Suprapubic skin (tissue), 4 donors: ENCODE measurements around the gene CST6. TPM values are rescaled to one million over a fixed set of nuclear protein-coding genes. Genes with fewer than 3 reads are reported as not detected.

Experiments
- DNase-seq, 2 donors: peaks; one replicate each; pipeline ENCODE4 v3.0.0-alpha.2; 2019; ENCODE audit warnings: low spot score in 2 of 2
- H3K27ac ChIP-seq: fragments of 200-600 bp; sonication (generic); one replicate; pipeline ENCODE4 v1.5.1; 2019
- H3K27me3 ChIP-seq: fragments of 200-600 bp; sonication (generic); one replicate; pipeline ENCODE4 v1.5.1; 2019
- H3K36me3 ChIP-seq: fragments of 200-600 bp; sonication (generic); one replicate; pipeline ENCODE4 v1.5.1; 2019
- H3K4me1 ChIP-seq: fragments of 200-600 bp; sonication (generic); one replicate; pipeline ENCODE4 v1.5.1; 2019
- H3K4me3 ChIP-seq: fragments of 200-600 bp; sonication (generic); one replicate; pipeline ENCODE4 v1.5.1; 2019; ENCODE audit warnings: mild to moderate bottlenecking
- H3K9me3 ChIP-seq: fragments of 200-600 bp; sonication (generic); one replicate; pipeline ENCODE4 v1.5.1; 2019
- CTCF ChIP-seq, 2 donors: fragments of 200-600 bp in 1 of 2; fragments of 450-650 bp in 1 of 2; sonication (generic) in 1 of 2; IDR thresholded peaks; one replicate each; pipeline ENCODE4 v1.5.1; 2016 to 2019; ENCODE audit warnings: antibody characterized with exemption in 2 of 2, mild to moderate bottlenecking in 1 of 2, moderate library complexity in 1 of 2
- EP300 ChIP-seq: sonication (generic); formaldehyde crosslinking; IDR thresholded peaks from one replicate; pipeline ENCODE4 v1.6.1; 2017; ENCODE audit warnings: antibody characterized with exemption
- POLR2A ChIP-seq, 2 donors: fragments of 450-650 bp; IDR thresholded peaks; one replicate each; pipeline ENCODE4 v1.6.1; 2017; ENCODE audit warnings: antibody characterized with exemption in 2 of 2, mild to moderate bottlenecking in 2 of 2, moderate library complexity in 2 of 2
- POLR2AphosphoS5 ChIP-seq, 3 donors: sonication (generic); formaldehyde crosslinking; IDR thresholded peaks; one replicate each; pipeline ENCODE4 v1.6.1; 2017; ENCODE audit warnings: antibody characterized with exemption in 3 of 3
- WGBS: methylation state at CpG from one replicate; pipeline ENCODE4 v1.1.5; 2018; 5-methylcytosine and 5-hydroxymethylcytosine counted together
- total RNA-seq, 4 donors: library from RNA; depleted of rRNA; stranded (reverse); fragments of >200 nt; gene quantifications; one replicate each; pipeline ENCODE4 v1.1.0, GENCODE V29; 2016

CST6 gene
- total RNA-seq, 4 donors from 2014 or later, result 48.8 to 2,556 (median 968) TPM

DNA sequence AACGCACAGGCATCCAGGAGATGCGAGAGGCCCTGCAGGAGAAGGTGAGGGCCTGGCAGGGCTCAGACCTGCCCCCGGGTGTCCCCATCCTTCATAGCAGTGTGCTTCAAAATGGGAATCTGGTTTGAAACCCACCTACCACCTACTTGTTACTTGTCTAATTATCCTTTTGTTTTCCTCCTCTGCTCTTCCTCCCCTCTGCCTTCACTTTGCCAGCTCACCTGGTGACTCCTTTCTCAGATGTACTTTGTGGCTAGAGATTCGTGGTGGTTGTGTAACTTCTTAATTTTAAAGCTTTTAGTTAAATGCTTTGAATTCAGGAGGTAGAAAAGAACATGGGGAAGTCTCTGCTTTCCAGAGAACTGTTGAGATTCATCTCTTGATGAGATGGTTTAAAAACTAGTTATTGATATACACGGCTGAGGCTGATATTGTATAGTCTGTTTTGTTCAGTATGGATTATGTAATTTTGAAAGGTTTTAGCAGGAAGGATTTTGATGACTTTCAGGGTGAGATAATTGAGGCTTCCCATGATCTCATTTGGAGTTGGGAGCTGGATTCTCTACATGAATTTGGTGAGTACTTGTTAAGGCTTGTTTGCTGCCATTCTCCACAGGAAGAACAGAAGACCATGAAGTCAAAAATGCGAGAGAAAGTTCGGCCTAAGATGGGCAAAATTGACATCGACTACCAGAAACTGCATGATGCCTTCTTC is 48.3 kb downstream of the CST6 start:
- Histone ChIP-seq H3K4me3 (no peak overlapping the region), H3K9me3 (no peaks in the 10 kb centered on the region), H3K27me3 (no peaks in the 10 kb centered on the region), H3K36me3 (peaks cover 100% of the 10 kb centered on the region), H3K27ac (no peak overlapping the region), H3K4me1 (no peaks in the 10 kb centered on the region)
- no peak for DNase-seq
- TF ChIP-seq POLR2AphosphoS5 (IDR thresholded peaks at IDR 0.05) (no peak), POLR2A (IDR thresholded peaks at IDR 0.05) (no peak)
- 62% methylated on average over 8 of the region's 8 CpGs for WGBS

DNA sequence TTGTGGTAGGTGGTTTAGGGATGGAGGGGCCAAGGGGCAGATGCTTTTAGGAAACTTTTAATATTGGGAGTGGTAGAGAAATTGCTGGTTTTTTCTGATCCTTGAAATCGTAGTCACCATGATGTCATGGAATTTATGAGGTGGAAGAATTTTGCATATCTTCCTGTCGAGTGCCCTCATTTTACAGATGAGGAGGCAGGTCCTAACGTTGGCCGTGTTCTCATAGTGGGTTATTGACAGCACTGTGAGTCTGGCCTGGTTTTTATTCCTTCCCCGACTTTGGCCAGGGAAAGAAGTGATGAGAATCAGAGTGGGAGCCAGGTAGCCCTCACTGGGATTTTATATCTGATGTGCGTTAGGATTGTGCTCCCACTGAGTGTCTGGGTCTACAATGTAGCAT is 49.5 kb downstream of the CST6 start:
- Histone ChIP-seq H3K9me3 (no peaks in the 10 kb centered on the region), H3K36me3 (peaks cover 99% of the 10 kb centered on the region), H3K27ac (no peak overlapping the region), H3K4me1 (no peaks in the 10 kb centered on the region), H3K4me3 (no peak overlapping the region), H3K27me3 (no peaks in the 10 kb centered on the region)
- no peak for TF ChIP-seq POLR2A (IDR thresholded peaks at IDR 0.05)
- TF ChIP-seq CTCF (IDR thresholded peaks at IDR 0.05), result no peak
- TF ChIP-seq EP300, result no peak
- TF ChIP-seq POLR2AphosphoS5 (IDR thresholded peaks at IDR 0.05), result no peak
- DNase-seq, result peak; percentile 0 to 7
- WGBS, result 77% methylated on average over 6 of the region's 6 CpGs

DNA sequence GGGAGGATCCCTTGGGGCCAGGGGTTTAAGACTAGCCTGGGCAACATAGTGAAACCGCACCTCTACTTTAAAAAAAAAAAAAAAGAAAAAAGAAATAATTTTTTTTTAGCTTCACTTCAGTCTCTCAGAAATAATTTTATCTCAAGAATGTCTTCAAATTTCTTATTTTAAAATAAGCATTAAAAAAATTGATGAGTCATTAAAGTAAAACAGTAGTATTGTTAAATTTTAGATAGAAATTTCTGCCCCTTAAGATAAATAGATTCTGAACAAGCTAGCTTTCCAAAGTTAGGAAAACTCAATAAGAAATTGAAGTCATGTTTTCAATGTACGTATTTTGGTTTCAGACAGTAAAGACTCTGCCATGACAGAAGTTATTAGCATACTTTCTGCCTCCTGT is 50.6 kb downstream of the CST6 start:
- Histone ChIP-seq H3K9me3 (no peaks in the 10 kb centered on the region), H3K27ac (no peak overlapping the region), H3K4me3 (no peak overlapping the region), H3K4me1 (no peaks in the 10 kb centered on the region), H3K27me3 (no peaks in the 10 kb centered on the region), H3K36me3 (peaks cover 99% of the 10 kb centered on the region)
- WGBS, result 91% methylated on average over 2 of the region's 2 CpGs
- peak in 1 of 2 donors; percentile 24 for DNase-seq
- no peak for TF ChIP-seq EP300
- no peak for TF ChIP-seq POLR2A (IDR thresholded peaks at IDR 0.05)
- no peak for TF ChIP-seq POLR2AphosphoS5 (IDR thresholded peaks at IDR 0.05)
- no peak for TF ChIP-seq CTCF (IDR thresholded peaks at IDR 0.05)

Other genes starting within 250 kb of the CST6 start
- gene AP5B1, start 231.0 kb upstream of the CST6 start, total RNA-seq, result 10 to 100 TPM; 26.3 to 55.9 (median 38.1) TPM
- 100 to 1,000 TPM in 2 of 4 donors, 10 to 100 TPM in 2; 64.4 to 196 (median 121) TPM for gene OVOL1, start 224.9 kb upstream of the CST6 start, total RNA-seq
- 1 to 10 TPM in 1 of 4 donors, under 1 TPM in 1, not detected in 2; 0.76 to 1.1 TPM for gene SNX32, start 178.0 kb upstream of the CST6 start, total RNA-seq
- 100 to 1,000 TPM; 331 to 608 (median 584) TPM for gene CFL1, start 153.8 kb upstream of the CST6 start, total RNA-seq
- 10 to 100 TPM; 22.8 to 46.2 (median 32.2) TPM for gene MUS81, start 151.6 kb upstream of the CST6 start, total RNA-seq
- 10 to 100 TPM in 3 of 4 donors, 1 to 10 TPM in 1; 7.3 to 22.0 (median 13.0) TPM for gene EFEMP2, start 139.2 kb upstream of the CST6 start, total RNA-seq
- gene CTSW, start 132.2 kb upstream of the CST6 start, total RNA-seq, result 1 to 10 TPM in 2 of 4 donors, under 1 TPM in 1, not detected in 1; 0.76 to 5.0 (median 1.4) TPM
- gene FIBP, start 123.5 kb upstream of the CST6 start, total RNA-seq, result 10 to 100 TPM; 46.9 to 89.3 (median 74.6) TPM
- gene CCDC85B, start 121.3 kb upstream of the CST6 start, total RNA-seq, result 10 to 100 TPM; 16.0 to 35.8 (median 28.0) TPM
- gene FOSL1, start 111.6 kb upstream of the CST6 start, total RNA-seq, result 100 to 1,000 TPM in 1 of 4 donors, 10 to 100 TPM in 1, 1 to 10 TPM in 2; 5.0 to 118 (median 28.9) TPM
- gene C11orf68, start 92.9 kb upstream of the CST6 start, total RNA-seq, result 10 to 100 TPM; 17.4 to 21.6 (median 19.5) TPM
- 10 to 100 TPM; 54.2 to 82.5 (median 68.0) TPM for gene DRAP1, start 92.6 kb upstream of the CST6 start, total RNA-seq
- gene TSGA10IP, start 66.5 kb upstream of the CST6 start, total RNA-seq, result not detected
- gene SART1, start 50.3 kb upstream of the CST6 start, total RNA-seq, result 10 to 100 TPM; 21.1 to 56.6 (median 26.1) TPM
- gene EIF1AD, start 9.9 kb upstream of the CST6 start, total RNA-seq, result 10 to 100 TPM; 51.8 to 61.6 (median 55.9) TPM
- 10 to 100 TPM; 32.1 to 54.2 (median 42.6) TPM for gene BANF1, start 9.5 kb upstream of the CST6 start, total RNA-seq
- gene CATSPER1, start 14.5 kb downstream of the CST6 start, total RNA-seq, result not detected
- gene GAL3ST3, start 37.2 kb downstream of the CST6 start, total RNA-seq, result not detected
- 100 to 1,000 TPM; 117 to 175 (median 149) TPM for gene SF3B2, start 40.4 kb downstream of the CST6 start, total RNA-seq
- 10 to 100 TPM; 30.5 to 78.6 (median 41.8) TPM for gene PACS1, start 58.3 kb downstream of the CST6 start, total RNA-seq
- 10 to 100 TPM; 18.1 to 22.8 (median 20.4) TPM for gene KLC2, start 245.7 kb downstream of the CST6 start, total RNA-seq